ENCODE data around the gene FMN1. TPM values are rescaled to one million over a fixed set of nuclear protein-coding genes. Genes with fewer than 3 reads are reported as not detected.
A peak's percentile ranks its signal among the peaks of the same experiment; 100 is the strongest.

Gene FMN1
- polyA plus RNA-seq, 4 donors, result 0.54 to 2.1 (median 0.86) TPM

DNA sequence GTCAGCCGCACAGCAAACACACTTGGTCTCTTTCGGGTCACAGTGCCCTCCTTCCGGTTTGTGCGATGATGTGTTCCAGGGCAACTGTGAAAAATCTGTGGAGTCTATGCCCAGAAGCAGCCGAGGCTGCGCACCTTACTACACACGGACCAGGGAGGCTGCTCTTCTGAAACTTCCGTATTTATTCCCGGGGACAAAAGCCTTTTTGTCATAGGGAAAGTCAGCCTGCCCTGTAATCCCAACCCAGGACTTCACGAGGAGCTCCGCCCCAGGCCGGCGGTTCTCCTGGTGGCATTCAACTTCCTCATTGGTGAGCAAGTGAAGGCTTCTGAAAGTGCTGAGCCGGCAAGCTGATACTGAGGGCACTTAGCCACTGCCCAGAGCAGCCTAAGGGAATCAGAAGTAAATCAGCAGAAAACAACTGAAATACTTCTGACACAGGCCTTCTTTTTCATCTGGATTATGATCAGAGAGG is 126.5 kb downstream of the FMN1 start:
- H3K4me1 ChIP-seq (ENCODE audit: control insufficient read depth in 3 of 3, insufficient read depth in 2 of 3, low read depth in 1 of 3, low read length in 2 of 3), result peaks cover 0 to 3% (median 0%) of the 10 kb centered on the region in 3 donors
- FAIRE-seq, result no peak
- no peaks in the 10 kb centered on the region for H3K27me3 ChIP-seq (ENCODE audit: control insufficient read depth in 3 of 3, insufficient read depth in 3 of 3, low read length in 3 of 3)
- peak overlapping the region in 1 of 3 donors; percentile 58 for H3K4me3 ChIP-seq (ENCODE audit: low read depth in 1 of 3, low read length in 3 of 3)
- no peaks in the 10 kb centered on the region for H3K9me3 ChIP-seq (ENCODE audit: control insufficient read depth in 2 of 2, insufficient read depth in 1 of 2, low read depth in 1 of 2, low read length in 1 of 2)
- peak; percentile 42 to 95 for DNase-seq
- H3K36me3 ChIP-seq (ENCODE audit: control insufficient read depth in 3 of 3, insufficient read depth in 2 of 3, low read depth in 1 of 3, low read length in 3 of 3), result no peaks in the 10 kb centered on the region
- peak overlapping the region in 2 of 3 donors; percentile 85 to 91 for H3K27ac ChIP-seq (ENCODE audit: low read depth in 1 of 3, low read length in 2 of 3)
- 3 to 30% (median 9%) methylated on average over 14 of the region's 14 CpGs for WGBS, 3 donors

DNA sequence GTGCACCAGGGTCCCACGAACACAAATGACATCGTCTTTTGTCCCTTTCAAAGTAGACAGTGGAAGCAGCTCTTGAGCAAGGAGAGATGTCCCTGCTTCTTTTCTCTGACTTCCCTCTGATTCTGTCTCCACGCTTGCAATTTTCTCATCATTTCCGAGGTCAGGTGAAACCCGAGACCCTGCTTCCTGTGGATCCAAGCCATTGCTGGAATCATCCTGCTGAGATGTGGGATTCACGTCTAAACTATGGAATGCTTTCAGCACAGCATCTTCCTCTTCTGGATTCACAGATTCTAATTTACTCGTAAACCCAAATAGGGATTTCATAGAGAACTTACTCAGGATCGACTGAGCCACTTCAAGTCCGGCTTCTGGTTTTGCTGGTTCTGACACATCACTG is 127.1 kb downstream of the FMN1 start:
- FAIRE-seq, result no peak

DNA sequence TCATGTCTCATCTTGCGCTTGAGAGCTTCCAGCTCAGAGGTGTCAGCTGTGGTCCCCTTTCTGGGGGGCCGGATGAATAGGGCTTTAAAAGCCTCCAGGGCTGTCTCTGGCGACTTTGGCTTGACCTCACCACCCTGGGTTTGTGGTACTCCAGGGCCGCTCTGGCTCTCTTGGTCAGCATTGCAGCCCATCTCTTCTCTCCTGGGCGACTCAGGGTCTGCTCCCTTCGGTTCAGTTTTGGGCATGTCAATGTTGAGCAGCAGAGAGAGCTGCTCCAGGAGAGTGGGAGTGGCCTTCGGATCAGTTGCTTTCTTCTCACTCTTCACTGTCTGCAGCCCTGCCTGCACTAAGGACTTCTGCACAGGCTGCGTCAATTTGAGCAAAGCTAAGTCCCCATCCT is 127.9 kb downstream of the FMN1 start:
- 55 to 82% (median 69%) methylated on average over 8 of the region's 8 CpGs for WGBS, 3 donors
- H3K27me3 ChIP-seq (ENCODE audit: control insufficient read depth in 3 of 3, insufficient read depth in 3 of 3, low read length in 3 of 3), result no peaks in the 10 kb centered on the region
- H3K27ac ChIP-seq (ENCODE audit: low read depth in 1 of 3, low read length in 2 of 3), result no peak overlapping the region
- H3K4me3 ChIP-seq (ENCODE audit: low read depth in 1 of 3, low read length in 3 of 3), result no peak overlapping the region
- FAIRE-seq, result no peak
- no peaks in the 10 kb centered on the region for H3K9me3 ChIP-seq (ENCODE audit: control insufficient read depth in 2 of 2, insufficient read depth in 1 of 2, low read depth in 1 of 2, low read length in 1 of 2)
- DNase-seq, result no peak
- H3K4me1 ChIP-seq (ENCODE audit: control insufficient read depth in 3 of 3, insufficient read depth in 2 of 3, low read depth in 1 of 3, low read length in 2 of 3), result peaks cover 0 to 3% (median 0%) of the 10 kb centered on the region in 3 donors
- H3K36me3 ChIP-seq (ENCODE audit: control insufficient read depth in 3 of 3, insufficient read depth in 2 of 3, low read depth in 1 of 3, low read length in 3 of 3), result no peaks in the 10 kb centered on the region

More for the DNA sequence above, 127.1 kb downstream of the FMN1 start:
- WGBS, 3 donors, result 9 to 41% (median 25%) methylated on average over 9 of the region's 9 CpGs
- peak overlapping the region in 2 of 3 donors; percentile 85 to 91 for H3K27ac ChIP-seq (ENCODE audit: low read depth in 1 of 3, low read length in 2 of 3)
- H3K4me3 ChIP-seq (ENCODE audit: low read depth in 1 of 3, low read length in 3 of 3), result peak overlapping the region in 1 of 3 donors; percentile 58
- H3K9me3 ChIP-seq (ENCODE audit: control insufficient read depth in 2 of 2, insufficient read depth in 1 of 2, low read depth in 1 of 2, low read length in 1 of 2), result no peaks in the 10 kb centered on the region
- no peaks in the 10 kb centered on the region for H3K36me3 ChIP-seq (ENCODE audit: control insufficient read depth in 3 of 3, insufficient read depth in 2 of 3, low read depth in 1 of 3, low read length in 3 of 3)
- H3K27me3 ChIP-seq (ENCODE audit: control insufficient read depth in 3 of 3, insufficient read depth in 3 of 3, low read length in 3 of 3), result no peaks in the 10 kb centered on the region
- peaks cover 0 to 3% (median 0%) of the 10 kb centered on the region in 3 donors for H3K4me1 ChIP-seq (ENCODE audit: control insufficient read depth in 3 of 3, insufficient read depth in 2 of 3, low read depth in 1 of 3, low read length in 2 of 3)
- no peak for DNase-seq

DNA sequence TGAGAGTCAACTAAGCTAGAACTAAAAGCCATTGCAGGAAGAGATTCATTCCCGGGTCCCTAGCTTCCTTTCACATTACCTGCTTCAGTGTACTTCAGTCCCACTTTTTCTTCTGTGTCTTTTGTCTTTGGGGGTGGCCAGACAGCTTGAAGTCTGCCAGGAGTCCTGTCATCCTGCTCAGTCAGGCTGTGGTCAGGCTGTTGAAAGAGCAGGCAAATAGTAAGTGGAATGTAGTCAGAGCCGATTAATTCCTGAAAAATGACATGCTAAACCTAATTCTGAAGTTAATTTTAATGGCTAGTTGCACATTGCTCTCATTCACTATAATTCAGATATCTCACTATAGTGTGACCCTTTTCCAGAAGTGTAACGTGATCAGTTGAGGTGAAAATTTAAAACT is 129.6 kb downstream of the FMN1 start:
- 22 to 35% (median 24%) methylated on average over 3 of the region's 3 CpGs for WGBS, 3 donors

DNA sequence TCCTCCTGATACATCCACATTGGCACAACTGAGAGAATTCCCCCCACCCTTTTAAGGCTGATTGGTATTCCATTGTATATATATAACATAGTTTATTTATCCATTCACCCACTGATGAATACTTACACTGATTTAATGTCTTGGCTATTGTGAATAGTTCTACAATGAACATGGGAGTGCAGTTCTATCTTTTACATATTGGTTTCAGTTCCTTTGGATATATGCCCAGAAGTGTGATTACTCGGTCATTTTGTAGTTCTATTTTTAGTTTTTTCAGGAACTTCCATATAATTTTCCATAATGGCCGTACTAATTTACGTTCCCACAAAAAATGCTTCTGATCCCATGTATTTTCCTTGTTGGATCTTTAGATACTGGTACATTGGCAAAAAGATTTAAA is 135.3 kb downstream of the FMN1 start:
- H3K9me3 ChIP-seq (ENCODE audit: control insufficient read depth in 2 of 2, insufficient read depth in 1 of 2, low read depth in 1 of 2, low read length in 1 of 2), result no peaks in the 10 kb centered on the region
- DNase-seq, result no peak
- H3K4me3 ChIP-seq (ENCODE audit: low read depth in 1 of 3, low read length in 3 of 3), result no peak overlapping the region
- H3K36me3 ChIP-seq (ENCODE audit: control insufficient read depth in 3 of 3, insufficient read depth in 2 of 3, low read depth in 1 of 3, low read length in 3 of 3), result no peaks in the 10 kb centered on the region
- no peak overlapping the region for H3K27ac ChIP-seq (ENCODE audit: low read depth in 1 of 3, low read length in 2 of 3)
- H3K4me1 ChIP-seq (ENCODE audit: control insufficient read depth in 3 of 3, insufficient read depth in 2 of 3, low read depth in 1 of 3, low read length in 2 of 3), result no peaks in the 10 kb centered on the region
- no peak for FAIRE-seq
- WGBS, 3 donors, result 34 to 58% (median 38%) methylated on average over 3 of the region's 3 CpGs
- H3K27me3 ChIP-seq (ENCODE audit: control insufficient read depth in 3 of 3, insufficient read depth in 3 of 3, low read length in 3 of 3), result no peaks in the 10 kb centered on the region

More for the DNA sequence above, 129.6 kb downstream of the FMN1 start:
- no peaks in the 10 kb centered on the region for H3K36me3 ChIP-seq (ENCODE audit: control insufficient read depth in 3 of 3, insufficient read depth in 2 of 3, low read depth in 1 of 3, low read length in 3 of 3)
- no peak overlapping the region for H3K4me3 ChIP-seq (ENCODE audit: low read depth in 1 of 3, low read length in 3 of 3)
- H3K27me3 ChIP-seq (ENCODE audit: control insufficient read depth in 3 of 3, insufficient read depth in 3 of 3, low read length in 3 of 3), result no peaks in the 10 kb centered on the region
- peaks cover 0 to 3% (median 0%) of the 10 kb centered on the region in 3 donors for H3K4me1 ChIP-seq (ENCODE audit: control insufficient read depth in 3 of 3, insufficient read depth in 2 of 3, low read depth in 1 of 3, low read length in 2 of 3)
- H3K27ac ChIP-seq (ENCODE audit: low read depth in 1 of 3, low read length in 2 of 3), result no peak overlapping the region
- FAIRE-seq (no peak), DNase-seq (no peak)
- no peaks in the 10 kb centered on the region for H3K9me3 ChIP-seq (ENCODE audit: control insufficient read depth in 2 of 2, insufficient read depth in 1 of 2, low read depth in 1 of 2, low read length in 1 of 2)

DNA sequence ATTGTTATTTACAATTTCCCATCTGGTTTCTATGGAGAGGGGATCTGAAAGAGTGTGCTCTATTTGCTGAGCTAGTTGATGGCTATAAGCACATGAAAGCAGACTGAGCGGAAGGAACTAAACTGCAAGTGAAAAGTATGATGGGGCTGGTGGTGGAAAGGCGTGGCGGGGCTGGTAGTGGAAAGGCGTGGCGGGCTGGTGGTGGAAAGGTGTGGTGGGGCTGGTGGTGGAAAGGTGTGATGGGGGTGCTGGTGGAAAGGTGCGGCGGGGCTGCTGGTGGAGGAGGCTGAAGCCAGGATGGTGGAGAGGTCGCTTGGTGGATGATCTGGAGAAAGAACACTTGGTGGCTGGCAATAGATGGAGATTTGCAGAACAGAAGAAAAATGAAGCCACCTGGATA is 136.7 kb downstream of the FMN1 start:
- Histone ChIP-seq H3K4me3 (ENCODE audit: low read depth in 1 of 3, low read length in 3 of 3) (no peak overlapping the region), H3K27me3 (ENCODE audit: control insufficient read depth in 3 of 3, insufficient read depth in 3 of 3, low read length in 3 of 3) (no peaks in the 10 kb centered on the region), H3K36me3 (ENCODE audit: control insufficient read depth in 3 of 3, insufficient read depth in 2 of 3, low read depth in 1 of 3, low read length in 3 of 3) (no peaks in the 10 kb centered on the region), H3K27ac (ENCODE audit: low read depth in 1 of 3, low read length in 2 of 3) (no peak overlapping the region), H3K4me1 (ENCODE audit: control insufficient read depth in 3 of 3, insufficient read depth in 2 of 3, low read depth in 1 of 3, low read length in 2 of 3) (no peaks in the 10 kb centered on the region), H3K9me3 (ENCODE audit: control insufficient read depth in 2 of 2, insufficient read depth in 1 of 2, low read depth in 1 of 2, low read length in 1 of 2) (peaks cover 0 to 3% of the 10 kb centered on the region in 2 donors)
- FAIRE-seq (no peak), DNase-seq (no peak)
- 92 to 93% (median 93%) methylated on average over 8 of the region's 8 CpGs for WGBS, 3 donors

DNA sequence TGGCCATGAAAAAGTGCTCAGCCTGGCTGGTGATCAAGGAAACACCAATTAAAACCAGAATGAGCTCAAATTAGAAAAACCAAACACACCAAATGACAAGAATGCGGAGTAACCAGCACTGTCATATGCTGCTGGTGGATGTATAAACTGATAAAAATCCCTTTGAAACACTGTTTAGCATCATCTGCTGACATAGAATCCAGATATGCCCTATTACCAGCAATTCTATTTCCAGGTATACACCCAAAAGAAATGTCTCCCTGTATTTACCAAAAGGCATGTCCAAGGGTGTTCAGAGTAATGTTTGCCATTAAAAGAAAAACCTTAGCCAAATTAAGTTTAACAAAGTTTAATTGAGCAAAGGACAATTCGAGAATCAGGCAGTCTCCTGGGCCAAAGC is 138.6 kb downstream of the FMN1 start:
- H3K36me3 ChIP-seq (ENCODE audit: control insufficient read depth in 3 of 3, insufficient read depth in 2 of 3, low read depth in 1 of 3, low read length in 3 of 3), result no peaks in the 10 kb centered on the region
- no peaks in the 10 kb centered on the region for H3K27me3 ChIP-seq (ENCODE audit: control insufficient read depth in 3 of 3, insufficient read depth in 3 of 3, low read length in 3 of 3)
- 73 to 92% (median 82%) methylated on average over 2 of the region's 2 CpGs for WGBS, 3 donors
- peaks cover 0 to 7% of the 10 kb centered on the region in 2 donors for H3K9me3 ChIP-seq (ENCODE audit: control insufficient read depth in 2 of 2, insufficient read depth in 1 of 2, low read depth in 1 of 2, low read length in 1 of 2)
- no peak overlapping the region for H3K4me3 ChIP-seq (ENCODE audit: low read depth in 1 of 3, low read length in 3 of 3)
- no peaks in the 10 kb centered on the region for H3K4me1 ChIP-seq (ENCODE audit: control insufficient read depth in 3 of 3, insufficient read depth in 2 of 3, low read depth in 1 of 3, low read length in 2 of 3)
- DNase-seq (no peak), FAIRE-seq (no peak)
- H3K27ac ChIP-seq (ENCODE audit: low read depth in 1 of 3, low read length in 2 of 3), result no peak overlapping the region

DNA sequence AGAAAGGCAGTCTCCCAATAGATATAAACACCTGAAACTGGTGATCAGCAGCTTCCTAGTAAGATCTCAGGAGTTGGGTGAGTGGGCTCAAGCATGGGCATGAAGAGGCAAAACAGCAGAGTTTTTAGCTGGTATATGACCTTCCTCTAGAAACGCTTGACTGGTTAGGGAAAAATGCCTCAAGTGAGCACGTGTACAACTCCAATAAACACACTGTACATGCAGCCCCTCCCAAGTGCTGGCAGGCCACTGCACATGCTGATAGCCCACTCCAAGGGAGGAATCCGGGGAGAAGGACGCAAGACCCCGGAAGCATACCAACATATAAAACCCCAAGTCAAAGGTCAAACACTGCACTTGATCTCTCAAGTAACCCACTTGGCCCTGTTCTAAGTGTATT is 143.0 kb downstream of the FMN1 start:
- peaks cover 0 to 10% of the 10 kb centered on the region in 2 donors for H3K9me3 ChIP-seq (ENCODE audit: control insufficient read depth in 2 of 2, insufficient read depth in 1 of 2, low read depth in 1 of 2, low read length in 1 of 2)
- 70 to 73% (median 71%) methylated on average over 5 of the region's 5 CpGs for WGBS, 3 donors
- FAIRE-seq, result no peak
- H3K27me3 ChIP-seq (ENCODE audit: control insufficient read depth in 3 of 3, insufficient read depth in 3 of 3, low read length in 3 of 3), result peaks cover 0 to 2% (median 0%) of the 10 kb centered on the region in 3 donors
- no peak overlapping the region for H3K4me3 ChIP-seq (ENCODE audit: low read depth in 1 of 3, low read length in 3 of 3)
- H3K27ac ChIP-seq (ENCODE audit: low read depth in 1 of 3, low read length in 2 of 3), result no peak overlapping the region
- H3K36me3 ChIP-seq (ENCODE audit: control insufficient read depth in 3 of 3, insufficient read depth in 2 of 3, low read depth in 1 of 3, low read length in 3 of 3), result no peaks in the 10 kb centered on the region
- DNase-seq, result no peak
- no peaks in the 10 kb centered on the region for H3K4me1 ChIP-seq (ENCODE audit: control insufficient read depth in 3 of 3, insufficient read depth in 2 of 3, low read depth in 1 of 3, low read length in 2 of 3)

DNA sequence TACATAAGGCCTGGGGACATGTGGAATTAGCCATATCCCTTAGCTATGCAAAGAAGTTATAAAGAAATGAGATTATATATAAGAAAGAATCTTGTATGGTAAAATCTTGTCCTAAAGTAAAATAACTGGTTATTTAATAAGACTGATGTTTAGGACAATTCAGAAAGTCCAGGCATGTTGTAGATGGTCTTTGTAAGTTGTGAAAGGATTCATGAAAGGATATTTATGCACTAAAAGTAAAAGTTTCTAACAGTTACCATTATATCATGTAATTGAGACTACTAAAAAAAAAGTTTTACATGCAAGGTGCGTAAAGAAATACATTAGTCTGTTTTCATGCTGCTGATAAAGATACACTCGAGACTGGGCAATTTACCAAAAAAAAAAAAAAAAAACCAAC is 146.3 kb downstream of the FMN1 start:
- Histone ChIP-seq H3K27ac (ENCODE audit: low read depth in 1 of 3, low read length in 2 of 3) (no peak overlapping the region), H3K36me3 (ENCODE audit: control insufficient read depth in 3 of 3, insufficient read depth in 2 of 3, low read depth in 1 of 3, low read length in 3 of 3) (no peaks in the 10 kb centered on the region), H3K9me3 (ENCODE audit: control insufficient read depth in 2 of 2, insufficient read depth in 1 of 2, low read depth in 1 of 2, low read length in 1 of 2) (peaks cover 0 to 28% of the 10 kb centered on the region in 2 donors), H3K4me1 (ENCODE audit: control insufficient read depth in 3 of 3, insufficient read depth in 2 of 3, low read depth in 1 of 3, low read length in 2 of 3) (no peaks in the 10 kb centered on the region), H3K27me3 (ENCODE audit: control insufficient read depth in 3 of 3, insufficient read depth in 3 of 3, low read length in 3 of 3) (peaks cover 0 to 2% (median 0%) of the 10 kb centered on the region in 3 donors), H3K4me3 (ENCODE audit: low read depth in 1 of 3, low read length in 3 of 3) (no peak overlapping the region)
- DNase-seq (no peak), FAIRE-seq (no peak)
- 71 to 85% (median 75%) methylated on average over 2 of the region's 2 CpGs for WGBS, 3 donors
